HG02588 (cell line): Measurements from ENCODE around the gene RGS9.
"Not testable (repeated sequence)": the region's sequence is repeated elsewhere in the genome, so short reads cannot be mapped to it uniquely, and the experiment has no call there.

ENCODE experiments used
- ATAC-seq: cut with Tn5 transposase; IDR thresholded peaks from one replicate; pipeline ENCODE4 v1.9.1; 2021; ENCODE audit warnings: mild to moderate bottlenecking, moderate library complexity; ENCODE audit not compliant: unreplicated experiment

The RGS9 gene

GRCh38 chr17:65155622-65156021 lies 18.5 kb downstream of the RGS9 start:
- no peak for ATAC-seq

GRCh38 chr17:65156185-65156834 lies 19.1 kb downstream of the RGS9 start:
- ATAC-seq, result no peak

GRCh38 chr17:65156835-65157565 lies 19.8 kb downstream of the RGS9 start:
- no peak for ATAC-seq

GRCh38 chr17:65158041-65158440 lies 20.9 kb downstream of the RGS9 start:
- no peak for ATAC-seq

- ATAC-seq, result no peak
These were observed 21.5 kb downstream of the RGS9 start for GRCh38 chr17:65158622-65159021.

- no peak for ATAC-seq
These were observed 23.3 kb downstream of the RGS9 start for GRCh38 chr17:65160516-65160915.

- peak; percentile 95 for ATAC-seq
These were observed 26.9 kb downstream of the RGS9 start for GRCh38 chr17:65163990-65164495.

- no peak for ATAC-seq
These were observed 29.6 kb downstream of the RGS9 start for GRCh38 chr17:65166787-65167186.

GRCh38 chr17:65167566-65167965 lies 30.4 kb downstream of the RGS9 start:
- no peak for ATAC-seq

- no peak for ATAC-seq
These were observed 32.5 kb downstream of the RGS9 start for GRCh38 chr17:65169691-65170090.

GRCh38 chr17:65170839-65171238 lies 33.7 kb downstream of the RGS9 start:
- no peak for ATAC-seq

- no peak for ATAC-seq
These were observed 34.6 kb downstream of the RGS9 start for GRCh38 chr17:65171752-65172151.

- no peak for ATAC-seq
These were observed 35.4 kb downstream of the RGS9 start for GRCh38 chr17:65172496-65173136.

GRCh38 chr17:65173284-65173793 lies 36.2 kb downstream of the RGS9 start:
- no peak for ATAC-seq

GRCh38 chr17:65173976-65174683 lies 37.0 kb downstream of the RGS9 start:
- no peak for ATAC-seq

- no peak for ATAC-seq
These were observed 37.8 kb downstream of the RGS9 start for GRCh38 chr17:65174974-65175373.

GRCh38 chr17:65175952-65176351 lies 38.8 kb downstream of the RGS9 start:
- ATAC-seq, result no peak

GRCh38 chr17:65176646-65177409 lies 39.7 kb downstream of the RGS9 start:
- ATAC-seq, result no peak

GRCh38 chr17:65177901-65178300 lies 40.7 kb downstream of the RGS9 start:
- ATAC-seq, result no peak

GRCh38 chr17:65180276-65180675 lies 43.1 kb downstream of the RGS9 start:
- not testable (repeated sequence) for ATAC-seq
